ENCODE data around the gene LNX2. TPM values are rescaled to one million over a fixed set of nuclear protein-coding genes. Genes with fewer than 3 reads are reported as not detected.
A peak's percentile ranks its signal among the peaks of the same experiment; 100 is the strongest.

The LNX2 gene
- total RNA-seq, 1 experiment from 2014 or later: 6.6 TPM

- no peak for DNase-seq (ENCODE audit: low read depth)
Observed at GRCh38 chr13:27562457-27562856, 57.9 kb downstream of the LNX2 start.

DNA sequence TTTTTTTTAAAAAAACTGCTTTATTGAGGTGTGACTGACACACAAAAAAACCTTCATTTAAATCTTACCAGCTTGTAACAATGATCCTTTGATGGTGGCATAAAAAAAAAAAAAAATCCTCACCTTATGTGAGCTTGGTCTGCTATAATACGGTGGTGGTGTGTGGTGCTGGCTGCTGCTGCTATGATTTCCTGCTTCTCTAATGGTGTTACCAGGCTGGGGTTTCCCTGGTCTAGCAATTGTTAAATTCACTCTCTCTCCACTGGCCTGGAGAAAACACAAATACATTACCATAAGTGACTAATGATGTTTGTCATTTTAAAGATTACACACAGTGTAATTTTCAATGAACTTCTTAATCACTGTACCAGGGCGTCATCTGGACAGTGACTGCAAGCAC lies 60.6 kb downstream of the LNX2 start:
- no peak for DNase-seq (ENCODE audit: low read depth)

- DNase-seq (ENCODE audit: low read depth): peak; percentile 84
Observed at GRCh38 chr13:27556109-27556508, 64.2 kb downstream of the LNX2 start.

GRCh38 chr13:27551562-27551961 lies 68.8 kb downstream of the LNX2 start:
- no peak for DNase-seq (ENCODE audit: low read depth)

DNA sequence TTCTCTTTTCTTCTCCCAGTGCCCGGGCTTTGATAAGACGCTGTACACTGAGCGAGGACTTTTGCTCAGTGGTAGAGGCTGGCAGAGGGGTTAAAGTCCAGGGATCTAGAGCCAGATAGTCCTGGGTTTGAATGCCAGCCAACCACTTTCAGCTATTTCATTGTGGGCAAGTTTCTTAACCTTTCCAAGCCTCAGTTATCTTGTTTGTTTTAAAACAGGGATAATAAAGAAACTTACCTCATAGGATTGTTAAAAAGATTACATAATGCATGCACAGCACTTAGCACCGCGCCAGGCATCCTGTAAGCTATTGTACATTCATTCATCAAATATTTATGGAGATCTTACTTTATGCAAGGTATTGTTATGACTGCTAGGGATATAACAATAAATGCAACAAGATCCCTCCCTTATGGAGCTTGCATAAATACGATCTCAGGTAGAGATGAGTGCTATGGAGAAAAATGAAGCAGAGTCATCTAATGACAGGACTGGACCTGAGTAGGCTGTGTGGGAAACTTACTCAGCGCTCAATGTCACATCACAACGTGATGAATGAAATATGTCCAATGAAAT lies 70.8 kb downstream of the LNX2 start:
- no peak for DNase-seq (ENCODE audit: low read depth)

DNA sequence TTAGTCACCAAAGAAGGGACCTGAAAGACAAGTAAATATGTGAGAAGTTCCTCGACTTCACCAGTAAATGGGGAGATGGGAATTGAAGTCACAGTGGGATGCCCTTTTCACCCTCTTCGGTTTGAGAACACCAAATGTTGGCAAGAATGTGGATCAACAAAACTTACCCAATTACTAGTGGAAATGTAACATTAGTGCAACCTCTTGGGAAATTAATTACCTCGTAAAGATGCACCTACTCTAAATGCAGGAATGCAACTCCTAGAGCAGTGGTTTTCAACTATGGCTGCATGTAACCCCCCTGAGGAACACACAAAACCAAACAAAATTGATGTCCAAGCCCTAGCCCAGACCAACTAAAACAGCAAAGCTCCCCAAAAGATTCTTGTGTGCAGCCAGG lies 78.1 kb downstream of the LNX2 start:
- no peak for DNase-seq (ENCODE audit: low read depth)

- no peak for DNase-seq (ENCODE audit: low read depth)
Observed at GRCh38 chr13:27541386-27541785, 78.9 kb downstream of the LNX2 start.

DNA sequence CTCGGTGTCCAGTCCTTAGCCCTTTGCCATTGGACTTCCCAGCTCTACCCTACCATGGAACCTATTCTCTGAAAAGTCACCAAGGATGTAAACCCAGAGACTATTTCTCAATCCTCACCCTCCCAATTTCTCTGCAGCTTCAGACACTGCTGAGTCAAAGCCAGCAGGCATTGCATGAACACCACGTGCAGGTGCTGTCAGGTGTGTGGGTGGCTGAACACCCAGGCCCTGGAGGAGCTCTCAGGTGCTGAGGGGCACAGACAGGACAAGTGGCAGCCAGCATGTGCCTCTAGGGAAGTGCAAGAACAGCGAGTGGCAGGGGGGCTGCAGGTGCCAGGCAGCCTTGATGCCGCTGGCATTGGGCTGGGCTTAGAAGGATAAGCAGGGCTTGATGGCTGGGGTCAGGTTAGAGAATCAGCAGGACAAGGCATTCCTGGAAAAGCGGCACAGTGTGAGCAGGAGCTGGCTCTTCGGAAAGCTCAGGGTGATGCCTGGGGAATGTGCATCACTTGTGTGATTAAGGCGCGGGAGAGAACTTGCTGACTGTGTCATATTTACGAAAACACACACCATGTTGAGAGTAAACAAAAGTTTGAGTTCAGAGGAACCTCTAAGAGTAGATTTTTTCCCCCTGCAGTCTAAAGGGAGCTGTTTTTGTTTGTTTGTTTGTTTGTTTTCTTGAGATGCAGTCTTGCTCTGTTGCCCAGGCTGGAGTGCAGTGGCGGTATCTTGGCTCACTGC lies 83.8 kb downstream of the LNX2 start:
- DNase-seq (ENCODE audit: low read depth): no peak

DNA sequence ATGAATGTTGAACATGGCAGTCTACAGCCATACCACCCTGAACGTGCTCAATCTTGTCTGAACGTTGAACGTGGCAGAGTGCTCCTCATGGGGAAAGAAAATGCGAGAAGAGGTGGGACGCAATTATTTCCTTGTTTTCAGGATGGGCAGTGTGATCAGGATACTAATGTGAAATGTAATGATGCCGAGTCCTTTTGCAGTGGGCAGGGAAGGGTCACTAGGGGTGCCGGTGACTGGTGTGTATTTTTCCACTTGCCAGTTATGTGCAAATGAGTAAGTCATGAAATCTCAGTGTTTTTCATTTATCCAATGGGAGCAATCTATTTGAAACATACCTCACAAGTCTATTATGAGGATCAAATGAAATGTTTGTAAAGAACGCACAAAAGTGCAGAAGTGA lies 84.8 kb downstream of the LNX2 start:
- DNase-seq (ENCODE audit: low read depth): no peak

DNA sequence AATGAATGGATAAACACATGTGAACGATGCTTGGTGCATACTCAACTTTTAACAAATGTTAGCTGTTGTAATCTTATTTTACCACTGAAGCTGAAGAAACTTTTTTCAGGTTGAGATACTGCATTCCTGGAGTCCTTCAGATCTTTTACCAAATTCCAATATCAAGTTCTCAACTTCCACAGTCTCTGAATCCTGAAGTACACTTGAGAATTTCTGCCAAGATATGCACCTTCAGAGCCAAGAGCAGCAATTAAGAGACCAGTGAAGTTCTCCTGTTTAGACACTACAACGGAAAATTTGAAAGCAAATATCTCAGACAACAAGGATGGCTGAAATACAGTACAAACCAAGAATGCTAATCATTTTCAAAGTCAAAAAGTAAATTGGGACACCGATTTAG lies 85.3 kb downstream of the LNX2 start:
- no peak for DNase-seq (ENCODE audit: low read depth)

- DNase-seq (ENCODE audit: low read depth): no peak
Observed at GRCh38 chr13:27534108-27534980, 86.0 kb downstream of the LNX2 start.

- peak; percentile 70 for DNase-seq (ENCODE audit: low read depth)
Observed at GRCh38 chr13:27533155-27533643, 87.1 kb downstream of the LNX2 start.

GRCh38 chr13:27528908-27529307 lies 91.4 kb downstream of the LNX2 start:
- DNase-seq (ENCODE audit: low read depth): no peak

DNA sequence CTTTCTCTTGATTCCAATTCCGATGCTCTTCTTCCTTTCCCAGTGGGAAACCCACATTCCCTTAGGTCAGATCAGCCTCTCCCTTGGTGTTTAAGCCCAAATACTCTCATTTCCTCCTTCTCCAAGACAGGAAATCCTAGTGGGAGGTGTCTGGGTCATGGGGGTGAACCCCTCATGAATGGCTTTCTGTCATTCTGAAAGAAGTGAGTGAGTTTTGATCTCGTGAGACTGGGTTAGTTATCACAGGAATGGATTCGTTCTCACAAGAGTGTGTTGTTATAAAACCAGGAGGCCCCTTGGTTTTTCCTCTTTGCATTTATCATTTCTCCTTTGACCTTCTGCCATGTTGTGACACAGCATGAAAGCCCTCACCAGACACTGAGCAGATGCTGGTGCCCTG lies 93.8 kb downstream of the LNX2 start:
- no peak for DNase-seq (ENCODE audit: low read depth)

DNA sequence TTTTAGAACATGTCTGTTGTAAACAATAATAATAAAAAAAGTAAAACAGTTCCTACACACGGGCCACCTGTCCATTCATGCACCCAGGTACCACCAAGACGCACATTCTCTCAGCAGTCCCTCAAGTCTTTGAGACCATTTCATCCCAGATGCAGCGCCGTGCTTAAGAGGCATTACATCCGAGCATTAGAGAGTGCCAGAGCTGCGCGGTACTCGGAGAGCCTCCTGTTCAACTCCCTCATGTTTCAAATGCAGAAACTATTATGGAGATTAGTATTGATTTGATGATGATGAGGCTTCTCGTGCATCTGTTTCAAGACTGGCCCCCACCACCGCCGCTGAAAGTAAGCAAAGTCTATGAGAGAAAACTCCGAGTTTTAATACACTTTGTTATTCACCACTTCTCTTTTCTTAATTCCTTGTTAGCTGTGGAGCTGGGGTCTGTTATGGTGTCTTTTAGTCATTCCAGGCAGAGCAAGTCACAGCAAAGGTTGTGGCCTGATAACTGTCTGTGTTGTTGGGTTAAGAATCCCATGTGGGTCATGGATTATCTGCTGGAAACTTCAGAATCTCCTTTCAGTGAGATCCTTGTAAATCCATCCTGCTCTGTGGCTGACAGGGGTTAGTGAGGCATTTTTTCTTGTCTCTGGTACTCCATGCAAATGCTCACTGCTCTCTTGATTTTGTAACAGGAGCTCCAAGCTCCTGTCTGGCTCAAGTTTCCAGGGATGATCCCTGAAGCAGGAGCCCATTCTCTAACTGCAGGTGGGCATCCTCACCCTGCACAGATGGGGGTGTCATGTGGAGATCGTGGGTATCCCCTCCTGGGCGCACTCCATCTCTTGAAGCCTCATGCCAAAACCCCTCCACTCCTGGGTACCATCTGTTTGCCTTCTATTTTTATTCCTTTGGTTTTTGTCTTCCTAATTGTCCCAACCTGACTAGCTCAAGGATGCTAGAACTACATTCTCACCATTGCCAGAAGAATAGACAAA lies 95.1 kb downstream of the LNX2 start:
- no peak for DNase-seq (ENCODE audit: low read depth)

DNA sequence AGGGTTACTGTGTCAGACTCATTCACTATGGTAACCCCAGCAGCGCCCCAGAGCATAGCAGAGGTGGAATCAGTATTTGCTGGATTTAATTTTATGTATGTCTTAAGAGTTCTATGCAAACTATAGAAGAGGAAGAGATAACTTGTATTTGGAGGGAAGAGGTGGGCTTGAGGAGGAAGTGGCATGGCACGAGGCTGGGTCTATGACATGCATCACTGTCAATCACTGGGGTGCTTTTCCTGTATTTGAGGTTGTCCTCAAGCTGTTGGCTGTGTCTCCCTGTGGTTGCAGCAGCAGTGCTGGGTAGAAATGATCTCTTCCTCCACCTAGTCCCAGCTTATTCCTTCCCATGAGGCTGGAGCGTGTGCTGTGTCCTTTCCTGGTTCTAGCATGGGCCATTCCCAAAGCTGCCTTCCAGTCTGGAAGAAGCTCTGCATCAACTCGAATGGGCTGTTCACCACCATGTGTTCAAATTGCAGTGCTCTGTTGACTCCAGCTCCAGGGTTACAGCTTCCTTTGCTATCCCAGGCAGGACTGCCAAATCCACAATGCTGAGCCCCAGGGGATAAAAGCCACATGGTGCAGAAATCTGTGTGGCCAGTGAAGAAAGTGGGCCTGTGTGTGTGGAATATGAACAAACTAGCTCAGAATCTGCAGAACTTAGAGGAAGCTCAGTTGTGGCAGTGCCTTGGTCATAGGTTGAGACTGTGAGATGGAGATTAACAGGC lies 96.8 kb downstream of the LNX2 start:
- no peak for DNase-seq (ENCODE audit: low read depth)

- DNase-seq (ENCODE audit: low read depth): no peak
Observed at GRCh38 chr13:27522847-27523246, 97.5 kb downstream of the LNX2 start.

- no peak for DNase-seq (ENCODE audit: low read depth)
Observed at GRCh38 chr13:27516103-27516502, 104.2 kb downstream of the LNX2 start.

DNA sequence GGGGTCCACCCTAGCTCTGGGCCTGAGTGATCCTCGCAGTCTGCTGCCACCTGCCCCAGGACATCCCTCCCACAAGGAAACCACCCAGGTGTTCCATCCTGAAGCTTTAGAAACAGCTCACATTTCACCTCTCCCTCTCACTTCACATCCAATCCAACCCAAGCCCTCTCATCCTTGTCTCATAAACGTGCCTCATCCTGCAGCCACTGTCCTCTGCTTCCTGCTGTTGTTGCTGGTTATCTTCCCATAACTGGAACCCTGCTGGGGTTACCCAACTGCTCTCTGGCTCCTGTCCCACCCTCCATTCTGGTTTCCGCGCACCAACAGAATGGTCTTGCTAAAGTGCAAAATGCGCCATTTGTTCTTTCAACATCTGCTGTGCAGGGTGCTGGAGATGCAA lies 110.2 kb downstream of the LNX2 start:
- DNase-seq (ENCODE audit: low read depth): no peak

DNA sequence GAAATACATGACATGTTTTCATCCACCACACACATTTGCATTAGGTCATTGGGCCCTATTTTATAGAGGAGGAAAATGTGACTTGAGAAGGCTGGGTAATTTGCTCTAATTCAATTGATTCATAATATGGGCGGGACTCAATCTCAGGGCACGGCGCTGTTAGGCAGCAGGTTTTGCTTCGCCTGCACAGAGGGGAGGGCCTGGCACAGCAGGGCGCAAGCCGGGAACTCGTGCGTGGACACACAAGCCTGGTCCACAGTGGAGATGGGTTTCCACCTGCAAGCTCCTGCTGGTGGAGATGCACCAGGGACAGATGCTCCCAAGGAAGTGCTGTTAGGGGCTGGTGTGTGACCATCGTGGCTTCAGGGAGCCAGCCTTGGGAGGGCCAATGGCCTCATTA lies 111.5 kb downstream of the LNX2 start:
- no peak for DNase-seq (ENCODE audit: low read depth)

- DNase-seq (ENCODE audit: low read depth): no peak
Observed at GRCh38 chr13:27505792-27506191, 114.5 kb downstream of the LNX2 start.

All from Daoy (cell line).